Naive B cell (primary cell): ENCODE data around the gene ZCCHC7. TPM values are rescaled to one million over a fixed set of nuclear protein-coding genes. Genes with fewer than 3 reads are reported as not detected.
"Not testable (repeated sequence)": the region's sequence is repeated elsewhere in the genome, so short reads cannot be mapped to it uniquely, and the experiment has no call there.

Experiments
- ATAC-seq, 2 donors: fragments of 150-1000 bp; cut with Tn5 transposase; 2 replicates each; pipeline ENCODE4 v1.10.0; 2021; ENCODE audit warnings: low read depth in 2 of 2, mild to moderate bottlenecking in 2 of 2, moderate library complexity in 2 of 2
- DNase-seq: peaks from one replicate; pipeline ENCODE4 v3.0.0; 2022
- H3K27ac Mint-ChIP-seq, 6 donors: one replicate each; pipeline ENCODE4 v1.8.0; 2020 to 2022; ENCODE audit warnings: mild to moderate bottlenecking in 6 of 6, mixed read lengths in 6 of 6, moderate library complexity in 5 of 6, inconsistent platforms in 2 of 6
- H3K27me3 Mint-ChIP-seq, 3 donors: one replicate each; pipeline ENCODE4 v1.8.0; 2021 to 2022; ENCODE audit warnings: mixed read lengths in 3 of 3, mild to moderate bottlenecking in 1 of 3
- H3K36me3 Mint-ChIP-seq, 2 donors: one replicate each; pipeline ENCODE4 v1.8.0; 2020 to 2022; ENCODE audit warnings: mixed read lengths in 2 of 2, inconsistent platforms in 1 of 2, mild to moderate bottlenecking in 1 of 2
- H3K4me1 Mint-ChIP-seq, 3 donors: one replicate each; pipeline ENCODE4 v1.8.0; 2020 to 2022; ENCODE audit warnings: mixed read lengths in 3 of 3, inconsistent platforms in 1 of 3, mild to moderate bottlenecking in 1 of 3, moderate library complexity in 1 of 3
- H3K4me3 Mint-ChIP-seq, 8 donors: one replicate each; pipeline ENCODE4 v1.8.0; 2020 to 2022; ENCODE audit warnings: mild to moderate bottlenecking in 8 of 8, mixed read lengths in 8 of 8, moderate library complexity in 8 of 8, inconsistent platforms in 2 of 8
- H3K9me3 Mint-ChIP-seq, 7 donors: one replicate each; pipeline ENCODE4 v1.8.0; 2020 to 2022; ENCODE audit warnings: mixed read lengths in 7 of 7, mild to moderate bottlenecking in 5 of 7, inconsistent platforms in 2 of 7, moderate library complexity in 1 of 7
- polyA plus RNA-seq, 6 donors: library from polyadenylated mRNA; unstranded; fragments of 300-500 nt; fragmentation: Illumina TruSeq; gene quantifications; one replicate each; pipeline ENCODE4 v1.2.3, GENCODE V29; 2021; ENCODE audit warnings: low read depth in 6 of 6

Gene ZCCHC7
- polyA plus RNA-seq, 6 donors from 2014 or later = 156 to 214 (median 187) TPM

DNA sequence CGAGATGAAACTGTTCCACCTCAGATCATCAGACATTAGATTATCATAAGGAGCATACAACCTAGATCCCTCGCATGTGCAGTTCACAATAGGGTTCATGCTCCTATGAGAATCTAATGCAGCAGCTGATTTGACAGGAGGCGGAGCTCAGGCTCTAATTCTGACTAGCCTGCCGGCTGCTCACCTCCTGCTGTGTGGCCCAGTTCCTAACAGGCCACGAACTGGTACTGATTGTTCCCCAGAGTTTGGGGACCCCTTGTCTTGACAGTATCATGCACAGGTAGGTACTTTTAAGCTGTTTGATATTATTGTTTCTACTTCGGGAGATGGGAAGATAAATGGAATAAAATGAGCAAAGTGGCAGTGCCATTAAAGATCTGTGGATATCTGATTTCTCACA, 66.9 kb downstream of the ZCCHC7 start:
- DNase-seq (peak; percentile 27), ATAC-seq (peak; percentile 52 to 61)
- no peaks in the 10 kb centered on the region for H3K27me3 Mint-ChIP-seq
- H3K9me3 Mint-ChIP-seq = peaks cover 0 to 9% (median 5%) of the 10 kb centered on the region in 7 donors
- peak overlapping the region; percentile 86 to 99 (median 94) for H3K27ac Mint-ChIP-seq
- peak overlapping the region; percentile 73 to 96 (median 92) for H3K4me3 Mint-ChIP-seq
- peaks cover 8 to 31% of the 10 kb centered on the region in 2 donors for H3K36me3 Mint-ChIP-seq
- H3K4me1 Mint-ChIP-seq = peaks cover 46 to 84% (median 71%) of the 10 kb centered on the region in 3 donors

DNA sequence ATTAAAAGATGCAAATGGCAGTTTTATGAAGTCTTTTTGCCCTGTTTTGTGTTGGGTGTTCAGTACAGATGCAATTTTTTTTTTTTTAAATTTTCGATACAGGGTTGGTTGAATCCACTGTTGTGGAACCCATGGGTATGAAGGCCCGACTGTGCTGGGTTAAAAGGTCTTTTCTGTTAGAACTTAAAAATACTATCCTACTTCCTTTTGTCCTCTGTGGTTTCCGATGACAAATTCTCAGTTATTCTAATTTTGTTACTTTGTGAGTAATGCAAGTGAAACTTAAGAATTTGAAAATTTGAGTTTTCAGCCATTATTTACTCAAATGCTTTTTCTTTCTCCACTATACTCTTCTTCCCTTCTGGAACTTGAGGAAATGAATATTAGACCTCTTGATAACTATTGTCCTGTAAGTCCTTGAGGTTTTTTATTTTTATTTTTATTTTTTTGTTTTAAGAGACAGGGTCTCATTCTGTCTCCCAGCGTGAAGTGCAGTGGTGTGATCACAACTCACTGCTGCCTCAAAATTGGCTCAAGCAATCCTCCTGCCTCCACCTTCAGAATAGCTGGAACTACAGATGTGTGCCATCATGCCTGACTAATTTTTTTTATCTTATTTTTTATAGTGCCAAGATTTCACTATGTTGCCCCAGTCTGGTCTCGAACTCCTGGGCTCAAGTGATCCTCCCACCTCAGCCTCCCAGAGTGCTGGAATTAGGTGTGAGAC, 67.5 kb downstream of the ZCCHC7 start:
- peaks cover 8 to 31% of the 10 kb centered on the region in 2 donors for H3K36me3 Mint-ChIP-seq
- H3K27ac Mint-ChIP-seq = peak overlapping the region; percentile 86 to 99 (median 94)
- DNase-seq (peak; percentile 61), ATAC-seq (peak; percentile 82)
- H3K9me3 Mint-ChIP-seq = peaks cover 0 to 9% (median 5%) of the 10 kb centered on the region in 7 donors
- no peaks in the 10 kb centered on the region for H3K27me3 Mint-ChIP-seq
- peaks cover 46 to 84% (median 71%) of the 10 kb centered on the region in 3 donors for H3K4me1 Mint-ChIP-seq
- H3K4me3 Mint-ChIP-seq = peak overlapping the region; percentile 73 to 96 (median 92)

DNA sequence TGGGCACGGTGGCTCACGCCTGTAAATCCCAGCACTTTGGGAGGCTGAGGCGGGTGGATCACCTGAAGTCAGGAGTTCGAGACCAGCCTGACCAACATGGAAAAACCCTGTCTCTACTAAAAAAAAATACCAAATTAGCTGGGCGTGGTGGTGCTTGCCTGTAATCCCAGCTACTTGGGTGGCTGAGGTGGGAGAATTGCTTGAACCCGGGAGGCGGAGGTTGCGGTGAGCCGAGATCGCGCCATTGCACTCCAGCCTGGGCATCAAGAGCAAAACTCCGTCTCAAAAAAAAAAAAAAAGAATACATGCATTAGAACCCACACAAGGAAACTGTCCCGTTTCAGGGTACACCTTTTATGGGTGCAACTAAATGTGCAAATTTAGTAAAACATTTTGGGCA, 70.4 kb downstream of the ZCCHC7 start:
- H3K36me3 Mint-ChIP-seq = peaks cover 16 to 24% of the 10 kb centered on the region in 2 donors
- not testable (repeated sequence) for H3K9me3 Mint-ChIP-seq, DNase-seq, ATAC-seq, H3K27me3 Mint-ChIP-seq
- H3K4me3 Mint-ChIP-seq = peak overlapping the region; percentile 55 to 92 (median 80)
- H3K4me1 Mint-ChIP-seq = peaks cover 51 to 83% (median 70%) of the 10 kb centered on the region in 3 donors
- peak overlapping the region; percentile 66 to 94 (median 86) for H3K27ac Mint-ChIP-seq

DNA sequence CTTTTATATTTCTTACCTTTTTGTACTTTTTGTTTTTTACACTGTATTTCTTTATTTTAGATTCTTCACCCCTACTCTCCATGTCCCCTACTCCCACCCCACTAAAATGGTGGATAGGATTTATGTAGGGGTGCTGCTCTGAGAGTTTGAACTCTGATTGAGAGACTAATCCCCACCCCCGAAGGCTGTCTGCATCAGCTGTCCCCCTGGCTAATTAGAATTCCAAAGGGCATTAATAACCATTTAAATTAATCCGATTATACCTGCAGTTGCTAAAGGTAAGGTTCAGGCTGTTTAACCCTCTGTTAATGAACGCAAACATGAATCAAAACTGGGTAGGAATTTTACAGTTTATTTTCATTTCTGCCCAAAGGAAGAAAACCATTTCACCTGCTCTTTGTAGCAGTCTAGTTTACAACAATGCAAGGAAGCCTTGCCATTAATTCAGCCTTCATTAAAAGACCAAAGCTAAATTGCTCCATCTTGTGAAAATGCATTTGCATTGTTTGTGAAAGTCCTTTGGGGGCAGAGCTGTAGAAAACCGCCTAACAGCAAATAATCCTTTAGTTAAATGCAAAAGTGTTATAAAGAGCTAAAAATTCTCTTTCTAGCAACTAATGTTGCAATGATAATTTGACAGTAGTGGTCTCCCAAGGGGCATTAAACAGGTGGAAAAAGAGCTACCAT, 71.2 kb downstream of the ZCCHC7 start:
- ATAC-seq = no peak
- peaks cover 16 to 24% of the 10 kb centered on the region in 2 donors for H3K36me3 Mint-ChIP-seq
- H3K9me3 Mint-ChIP-seq = peaks cover 0 to 9% (median 5%) of the 10 kb centered on the region in 7 donors
- peak overlapping the region; percentile 66 to 94 (median 88) for H3K27ac Mint-ChIP-seq
- H3K27me3 Mint-ChIP-seq = no peaks in the 10 kb centered on the region
- no peak for DNase-seq
- peaks cover 56 to 89% (median 77%) of the 10 kb centered on the region in 3 donors for H3K4me1 Mint-ChIP-seq
- peak overlapping the region; percentile 44 to 92 (median 69) for H3K4me3 Mint-ChIP-seq

DNA sequence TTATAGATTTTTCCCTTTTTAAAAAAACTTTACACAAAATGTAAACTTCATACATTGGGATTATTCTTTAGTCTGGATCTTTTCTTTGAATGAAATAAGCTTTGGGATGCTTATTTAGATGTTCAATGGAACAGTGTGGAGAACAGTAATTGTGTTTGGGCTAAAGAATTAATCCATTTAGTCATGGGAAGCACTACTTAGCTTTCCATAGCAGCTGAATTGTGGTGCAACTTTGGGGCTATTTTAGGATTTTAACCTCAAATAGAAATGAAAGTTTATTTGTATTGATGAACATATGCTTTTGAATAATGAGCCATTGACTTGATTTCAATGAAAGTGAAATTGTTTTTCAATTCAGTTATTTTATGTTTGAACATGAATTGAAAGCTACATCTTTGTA, 72.4 kb downstream of the ZCCHC7 start:
- Mint-ChIP-seq H3K4me3 (peak overlapping the region in 7 of 8 donors; percentile 57 to 92 (median 70)), H3K27ac (peak overlapping the region; percentile 26 to 94 (median 62)), H3K9me3 (peaks cover 0 to 9% (median 5%) of the 10 kb centered on the region in 7 donors), H3K4me1 (peaks cover 57 to 86% (median 77%) of the 10 kb centered on the region in 3 donors), H3K36me3 (peaks cover 16 to 24% of the 10 kb centered on the region in 2 donors), H3K27me3 (no peaks in the 10 kb centered on the region)
- ATAC-seq = no peak
- no peak for DNase-seq

DNA sequence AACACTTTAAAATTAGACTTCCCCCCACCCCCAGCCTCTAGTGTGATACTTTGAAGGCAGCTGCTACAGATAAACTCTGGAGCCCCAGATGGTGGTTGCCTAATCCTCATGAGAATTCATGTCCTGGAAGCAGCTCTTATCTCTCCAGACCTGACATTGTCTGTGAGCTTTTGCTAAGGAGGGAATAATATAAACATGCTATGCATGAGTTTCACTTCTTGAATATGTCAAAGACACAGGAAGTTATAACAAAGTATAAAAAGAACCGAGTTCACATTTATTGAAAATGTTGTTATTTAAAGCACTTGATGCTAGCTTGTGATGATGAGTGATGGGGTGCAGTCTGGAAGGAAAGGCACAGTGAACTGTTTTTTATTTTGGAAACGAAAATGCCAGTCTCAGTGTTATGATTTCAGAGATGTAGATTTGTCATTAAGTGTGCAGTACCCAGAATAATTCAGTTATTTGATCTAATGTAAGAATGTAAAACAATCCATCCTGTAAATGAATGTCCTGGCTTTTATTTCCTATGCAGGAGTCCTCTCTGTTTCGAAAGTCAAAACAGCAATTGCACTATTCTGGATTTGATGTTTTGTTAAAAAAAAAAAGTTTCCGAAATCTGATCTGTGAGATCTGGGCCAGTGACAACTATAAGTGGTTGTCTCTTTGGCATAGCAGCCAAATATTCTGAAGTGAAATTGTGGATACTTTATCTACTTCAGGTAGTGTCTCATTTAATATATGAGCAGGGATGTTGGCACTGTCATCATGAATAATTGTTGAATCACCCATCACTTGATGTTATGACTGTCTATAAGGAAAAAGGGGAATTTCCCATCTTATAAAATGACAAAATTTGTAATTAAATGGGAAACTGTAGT, 77.0 kb downstream of the ZCCHC7 start:
- Mint-ChIP-seq H3K4me3 (peak overlapping the region; percentile 42 to 87 (median 80)), H3K4me1 (peaks cover 71 to 92% (median 85%) of the 10 kb centered on the region in 3 donors), H3K27ac (peak overlapping the region; percentile 86 to 99 (median 98)), H3K27me3 (no peaks in the 10 kb centered on the region), H3K36me3 (peaks cover 22 to 24% of the 10 kb centered on the region in 2 donors), H3K9me3 (peaks cover 0 to 7% (median 5%) of the 10 kb centered on the region in 7 donors)
- peak; percentile 85 to 89 for ATAC-seq
- DNase-seq = peak; percentile 77

DNA sequence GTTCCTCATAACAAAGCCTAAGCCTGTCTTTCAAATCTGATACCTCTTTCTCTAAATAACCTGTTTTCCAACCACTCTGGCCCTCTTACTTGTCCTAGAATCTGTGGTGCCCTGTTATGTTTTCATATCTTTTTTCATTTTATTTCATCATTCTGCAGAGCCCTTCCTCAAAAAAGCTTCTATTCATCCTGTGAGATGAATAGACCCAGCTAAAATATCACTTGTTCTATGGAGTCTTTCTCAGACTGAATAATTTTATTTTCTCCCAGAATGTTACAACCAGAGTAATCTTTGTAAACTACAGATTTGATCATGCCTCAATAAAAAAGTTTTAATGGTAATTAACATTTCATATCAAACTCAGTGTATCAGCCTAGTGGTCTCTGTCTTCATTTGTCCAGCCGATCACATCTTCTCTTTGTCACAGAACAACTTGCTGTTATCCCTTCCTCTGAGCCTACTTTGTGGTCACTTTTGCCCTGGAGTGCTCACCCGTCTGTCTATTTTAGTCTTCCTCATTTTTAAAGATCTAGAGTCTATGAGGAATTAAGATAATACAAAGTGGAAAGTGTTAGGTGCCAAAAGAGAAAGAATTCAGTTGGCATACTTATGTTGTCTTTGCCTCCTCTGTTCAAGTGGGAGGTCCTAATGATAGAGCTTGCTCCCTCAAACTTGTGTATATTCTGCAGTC, 77.8 kb downstream of the ZCCHC7 start:
- Mint-ChIP-seq H3K4me1 (peaks cover 67 to 90% (median 84%) of the 10 kb centered on the region in 3 donors), H3K4me3 (peak overlapping the region; percentile 42 to 87 (median 84)), H3K36me3 (peaks cover 23 to 24% of the 10 kb centered on the region in 2 donors), H3K27ac (peak overlapping the region; percentile 86 to 99 (median 98)), H3K27me3 (no peaks in the 10 kb centered on the region), H3K9me3 (peaks cover 0 to 7% (median 5%) of the 10 kb centered on the region in 7 donors)
- no peak for ATAC-seq
- DNase-seq = peak; percentile 19

DNA sequence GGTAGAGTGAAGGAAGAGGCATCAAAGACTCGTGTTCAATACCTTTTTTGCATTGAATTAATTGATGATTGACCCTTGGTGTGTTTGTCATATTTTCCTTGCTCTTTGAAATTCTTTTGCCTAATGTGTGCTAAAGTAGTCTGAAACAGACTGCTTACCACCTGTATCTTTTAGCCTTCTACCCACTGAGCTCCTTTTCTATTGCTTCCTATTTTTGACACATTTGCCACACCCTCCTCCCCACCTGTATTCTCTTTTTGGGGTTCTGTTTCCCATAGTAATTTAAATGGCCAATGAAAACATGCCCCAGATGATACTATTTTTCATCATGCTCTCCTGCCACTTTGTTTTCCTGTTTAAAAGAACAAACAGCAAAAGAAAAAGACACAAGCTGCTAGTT, 78.5 kb downstream of the ZCCHC7 start:
- peaks cover 26 to 29% of the 10 kb centered on the region in 2 donors for H3K36me3 Mint-ChIP-seq
- DNase-seq = peak; percentile 43
- peak overlapping the region; percentile 42 to 87 (median 84) for H3K4me3 Mint-ChIP-seq
- ATAC-seq = peak; percentile 23 to 25
- H3K9me3 Mint-ChIP-seq = peaks cover 2 to 10% (median 6%) of the 10 kb centered on the region in 7 donors
- no peaks in the 10 kb centered on the region for H3K27me3 Mint-ChIP-seq
- peaks cover 69 to 92% (median 87%) of the 10 kb centered on the region in 3 donors for H3K4me1 Mint-ChIP-seq
- H3K27ac Mint-ChIP-seq = peak overlapping the region; percentile 86 to 99 (median 98)

DNA sequence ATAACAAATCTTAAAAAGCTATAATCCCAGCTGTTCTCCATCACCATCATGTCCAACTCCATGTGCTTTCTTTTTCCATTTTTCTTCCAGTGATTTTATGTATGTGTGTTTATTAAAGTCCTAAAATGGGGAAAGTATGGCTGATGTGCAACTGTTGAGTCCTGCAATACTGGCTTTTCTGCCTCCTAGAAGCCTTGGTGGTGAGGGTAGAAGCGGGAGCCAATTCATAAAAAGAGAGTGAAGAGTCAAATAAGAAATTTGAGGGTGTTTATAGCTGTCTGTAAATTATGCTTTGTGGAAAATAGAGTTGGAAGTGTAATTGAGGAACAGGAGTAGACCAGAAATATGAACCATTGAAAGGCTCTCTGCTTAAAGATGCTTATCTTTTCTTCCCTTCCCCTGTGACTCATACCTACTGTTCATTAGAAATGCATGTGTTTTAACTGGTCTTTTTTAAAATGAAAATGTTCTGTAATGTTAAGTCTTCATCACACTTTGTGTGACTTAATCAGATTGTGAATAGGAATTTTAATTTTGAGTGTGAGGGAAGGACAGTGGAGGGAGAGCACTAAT, 80.1 kb downstream of the ZCCHC7 start:
- Mint-ChIP-seq H3K4me1 (peaks cover 68 to 93% (median 84%) of the 10 kb centered on the region in 3 donors), H3K27ac (peak overlapping the region; percentile 96 to 99 (median 97)), H3K4me3 (peak overlapping the region in 7 of 8 donors; percentile 45 to 89 (median 86)), H3K27me3 (no peaks in the 10 kb centered on the region), H3K36me3 (peaks cover 26 to 29% of the 10 kb centered on the region in 2 donors), H3K9me3 (peaks cover 2 to 20% (median 12%) of the 10 kb centered on the region in 7 donors)
- DNase-seq (no peak), ATAC-seq (no peak)

DNA sequence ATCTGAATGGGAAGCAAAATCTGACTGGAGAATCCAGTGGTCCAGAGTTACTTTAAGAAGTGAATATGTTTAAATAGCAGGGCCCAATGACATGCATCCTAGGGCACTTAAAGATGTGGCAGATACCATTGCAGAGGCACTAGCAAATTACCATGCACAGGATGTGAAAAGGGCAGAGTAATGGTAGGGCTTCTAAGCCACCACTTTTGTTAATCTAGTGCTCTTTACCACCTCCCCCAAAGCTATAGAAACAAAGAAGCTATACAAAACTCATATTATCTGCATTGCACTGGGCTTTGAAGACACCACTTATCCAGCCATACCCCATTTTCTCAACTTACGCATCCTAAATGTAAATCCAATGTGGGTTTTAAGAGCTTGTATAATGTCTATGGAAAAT, 81.2 kb downstream of the ZCCHC7 start:
- Mint-ChIP-seq H3K4me3 (peak overlapping the region in 1 of 8 donors; percentile 55), H3K4me1 (peaks cover 66 to 96% (median 82%) of the 10 kb centered on the region in 3 donors), H3K27me3 (no peaks in the 10 kb centered on the region), H3K9me3 (peaks cover 2 to 20% (median 12%) of the 10 kb centered on the region in 7 donors), H3K36me3 (peaks cover 31 to 33% of the 10 kb centered on the region in 2 donors), H3K27ac (peak overlapping the region in 3 of 6 donors; percentile 91 to 97 (median 96))
- DNase-seq = no peak
- no peak for ATAC-seq

DNA sequence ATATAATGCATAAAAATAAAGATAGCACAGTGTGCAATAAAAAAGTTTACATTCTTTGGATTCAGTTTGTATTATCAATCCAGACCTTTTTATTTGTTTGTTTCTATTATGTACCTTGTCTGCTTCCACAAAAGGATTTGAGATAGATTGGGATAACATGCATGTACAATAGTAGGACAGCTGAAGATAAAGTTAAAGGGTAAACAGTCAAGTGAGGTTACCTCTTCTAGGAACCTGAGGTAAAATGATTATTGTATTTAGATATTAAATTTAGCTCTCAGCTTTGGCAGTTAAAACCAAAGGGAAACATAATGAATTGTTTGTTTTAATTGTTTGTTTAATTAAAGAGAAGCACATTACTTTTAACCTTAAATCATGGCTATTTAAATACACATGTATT, 81.7 kb downstream of the ZCCHC7 start:
- peaks cover 36 to 38% of the 10 kb centered on the region in 2 donors for H3K36me3 Mint-ChIP-seq

DNA sequence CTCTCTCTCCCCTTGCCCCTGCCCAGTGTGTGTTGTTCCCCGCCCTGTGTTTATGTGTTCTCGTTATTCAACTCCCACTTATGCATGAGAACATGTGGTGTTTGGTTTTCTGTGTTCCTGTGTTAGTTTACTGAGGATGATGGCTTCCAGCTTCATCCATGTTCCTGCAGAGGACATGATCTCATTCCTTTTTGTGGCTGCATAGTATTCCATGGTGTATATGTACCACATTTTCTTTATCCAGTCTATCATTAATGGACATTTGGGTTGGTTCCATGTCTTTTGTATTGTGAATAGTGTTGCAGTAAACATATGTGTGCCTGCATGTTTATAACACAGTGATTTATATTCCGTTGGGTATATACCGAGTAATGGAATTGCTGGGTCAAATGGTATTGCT, 83.1 kb downstream of the ZCCHC7 start:
- not testable (repeated sequence) for H3K27me3 Mint-ChIP-seq, DNase-seq, ATAC-seq
- Mint-ChIP-seq H3K27ac (peak overlapping the region; percentile 78 to 97 (median 94)), H3K4me1 (peaks cover 70 to 97% (median 85%) of the 10 kb centered on the region in 3 donors), H3K9me3 (peaks cover 2 to 20% (median 12%) of the 10 kb centered on the region in 7 donors), H3K4me3 (peak overlapping the region in 5 of 8 donors; percentile 17 to 84 (median 56)), H3K36me3 (peaks cover 41 to 52% of the 10 kb centered on the region in 2 donors)

More for the DNA sequence above, 81.7 kb downstream of the ZCCHC7 start:
- Mint-ChIP-seq H3K4me1 (peaks cover 70 to 98% (median 86%) of the 10 kb centered on the region in 3 donors), H3K27ac (peak overlapping the region in 5 of 6 donors; percentile 52 to 97 (median 91)), H3K9me3 (peaks cover 2 to 20% (median 12%) of the 10 kb centered on the region in 7 donors), H3K27me3 (no peaks in the 10 kb centered on the region), H3K4me3 (peak overlapping the region in 2 of 8 donors; percentile 32 to 55)
- no peak for DNase-seq
- no peak for ATAC-seq
